Caco-2 (cell line): ENCODE measurements around the gene RANBP3. TPM values are rescaled to one million over a fixed set of nuclear protein-coding genes. Genes with fewer than 3 reads are reported as not detected.
"Not testable (repeated sequence)": the region's sequence is repeated elsewhere in the genome, so short reads cannot be mapped to it uniquely, and the experiment has no call there.

Experiments used
- BruUV-seq: library from RNA; stranded (reverse); fragments of 400-500 nt; replicated peaks from 2 replicates; lab custom pipeline; 2021; lab: Mats Ljungman, UMichigan
- CTCF ChIA-PET: fragments of 300-600 bp; sonication (Branson Sonifier 250); formaldehyde crosslinking; loops from one replicate; lab custom pipeline; 2022; ENCODE audit warnings: antibody characterized with exemption; lab: Charles Lee
- POLR2A ChIA-PET: fragments of 300-600 bp; sonication (Branson Sonifier 250); formaldehyde crosslinking; loops from one replicate; lab custom pipeline; 2022; ENCODE audit warnings: antibody characterized with exemption; lab: Charles Lee
- DNase-seq, 2 experiments: peaks; one replicate each; pipeline versions ENCODE4 v3.0.0 to v3.0.0-alpha.2; 2020 to 2022
- H3K27me3 ChIP-seq: replicated peaks from 2 replicates; pipeline ENCODE4 v1.6.0; 2011; ENCODE audit warnings: low read length; ENCODE audit not compliant: control insufficient read depth, insufficient read depth
- H3K36me3 ChIP-seq: 2 replicates; pipeline ENCODE4 v1.5.1; 2011; ENCODE audit warnings: low read length; ENCODE audit not compliant: control insufficient read depth, insufficient read depth
- H3K4me1 ChIP-seq: fragments of 250-450 bp; sonication (Bioruptor Pico); 2 replicates; pipeline ENCODE4 v1.5.1; 2020; ENCODE audit warnings: mild to moderate bottlenecking
- H3K4me3 ChIP-seq: 2 replicates; pipeline ENCODE4 v1.5.1; 2011; ENCODE audit warnings: low read depth, mild to moderate bottlenecking, control low read depth, low read length
- H3K9me3 ChIP-seq: fragments of 250-450 bp; sonication (Bioruptor Pico); 2 replicates; pipeline ENCODE4 v1.5.1; 2020; ENCODE audit warnings: mild to moderate bottlenecking, moderate library complexity
- H3K27ac Mint-ChIP-seq: one replicate; pipeline ENCODE4 v1.8.0; 2022; ENCODE audit warnings: mixed read lengths; ENCODE audit not compliant: unreplicated experiment
- H3K27me3 Mint-ChIP-seq: one replicate; pipeline ENCODE4 v1.8.0; 2022; ENCODE audit warnings: mixed read lengths; ENCODE audit not compliant: insufficient read depth, unreplicated experiment
- H3K36me3 Mint-ChIP-seq: one replicate; pipeline ENCODE4 v1.8.0; 2022; ENCODE audit warnings: mild to moderate bottlenecking, mixed read lengths; ENCODE audit not compliant: insufficient read depth, unreplicated experiment
- H3K4me1 Mint-ChIP-seq: one replicate; pipeline ENCODE4 v1.8.0; 2022; ENCODE audit warnings: low read depth, mixed read lengths; ENCODE audit not compliant: unreplicated experiment
- H3K4me3 Mint-ChIP-seq: one replicate; pipeline ENCODE4 v1.8.0; 2022; ENCODE audit warnings: mild to moderate bottlenecking, moderate library complexity, mixed read lengths; ENCODE audit not compliant: unreplicated experiment
- H3K9me3 Mint-ChIP-seq: one replicate; pipeline ENCODE4 v1.8.0; 2022; ENCODE audit warnings: mixed read lengths; ENCODE audit not compliant: unreplicated experiment
- intact Hi-C: fragments of 100-400 bp; cut with micrococcal nuclease; formaldehyde crosslinking; loops from one replicate; pipeline ENCODE4 v1.10.0; 2022; ENCODE audit not compliant: unreplicated experiment
- total RNA-seq: library from RNA; stranded (reverse); gene quantifications from 2 replicates; pipeline ENCODE4 v1.2.3, GENCODE V29; 2022
- TF ChIP-seq, protein P1 (sequence below), 2 experiments: fragments of 200-600 bp in 1 of 2; IDR thresholded peaks; 1 replicate in 1 of 2; 2 replicates in 1 of 2; pipeline versions ENCODE4 v1.5.1 to v1.8.0; 2011 to 2022; ENCODE audit warnings: antibody characterized with exemption in 1 of 2, control low read depth in 1 of 2, inconsistent platforms in 1 of 2, low read depth in 1 of 2, low read length in 1 of 2, mild to moderate bottlenecking in 1 of 2, moderate library complexity in 1 of 2; ENCODE audit not compliant: insufficient read depth in 1 of 2, severe bottlenecking in 1 of 2, unreplicated experiment in 1 of 2

Gene RANBP3
- total RNA-seq, 1 experiment from 2014 or later = 90.4 TPM

- Histone ChIP-seq H3K9me3 (no peaks in the 10 kb centered on the region), H3K27me3 (no peaks in the 10 kb centered on the region), H3K36me3 (no peaks in the 10 kb centered on the region), H3K4me3 (no peak overlapping the region), H3K4me1 (peaks cover 46% of the 10 kb centered on the region)
- peak overlapping the region; percentile 29 for H3K27ac Mint-ChIP-seq
- no peaks in the 10 kb centered on the region for H3K4me1 Mint-ChIP-seq
- no peak for DNase-seq
- ChIA-PET CTCF (interaction anchor here (0.6 kb wide), 2 partner anchors 19 to 654 kb away, joined by 4 read pairs; no protein-coding TSS in a partner anchor), POLR2A (interaction anchor here (0.8 to 1.0 kb wide), 2 partner anchors 24 to 52 kb away, joined by 4 to 10 read pairs; partner anchors contain the start of gene VMAC)
- BruUV-seq = no TSS peak
- H3K9me3 Mint-ChIP-seq = no peaks in the 10 kb centered on the region
- H3K27me3 Mint-ChIP-seq = no peaks in the 10 kb centered on the region
- peak overlapping the region; percentile 37 for H3K4me3 Mint-ChIP-seq
- TF ChIP-seq, protein P1, sequence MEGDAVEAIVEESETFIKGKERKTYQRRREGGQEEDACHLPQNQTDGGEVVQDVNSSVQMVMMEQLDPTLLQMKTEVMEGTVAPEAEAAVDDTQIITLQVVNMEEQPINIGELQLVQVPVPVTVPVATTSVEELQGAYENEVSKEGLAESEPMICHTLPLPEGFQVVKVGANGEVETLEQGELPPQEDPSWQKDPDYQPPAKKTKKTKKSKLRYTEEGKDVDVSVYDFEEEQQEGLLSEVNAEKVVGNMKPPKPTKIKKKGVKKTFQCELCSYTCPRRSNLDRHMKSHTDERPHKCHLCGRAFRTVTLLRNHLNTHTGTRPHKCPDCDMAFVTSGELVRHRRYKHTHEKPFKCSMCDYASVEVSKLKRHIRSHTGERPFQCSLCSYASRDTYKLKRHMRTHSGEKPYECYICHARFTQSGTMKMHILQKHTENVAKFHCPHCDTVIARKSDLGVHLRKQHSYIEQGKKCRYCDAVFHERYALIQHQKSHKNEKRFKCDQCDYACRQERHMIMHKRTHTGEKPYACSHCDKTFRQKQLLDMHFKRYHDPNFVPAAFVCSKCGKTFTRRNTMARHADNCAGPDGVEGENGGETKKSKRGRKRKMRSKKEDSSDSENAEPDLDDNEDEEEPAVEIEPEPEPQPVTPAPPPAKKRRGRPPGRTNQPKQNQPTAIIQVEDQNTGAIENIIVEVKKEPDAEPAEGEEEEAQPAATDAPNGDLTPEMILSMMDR (IDR thresholded peaks at IDR 0.05; ENCODE audit: insufficient read depth in 1 of 2, low read depth in 1 of 2, low read length in 1 of 2, severe bottlenecking in 1 of 2, unreplicated experiment in 1 of 2) = no peak
- no peaks in the 10 kb centered on the region for H3K36me3 Mint-ChIP-seq
- intact Hi-C loops = no loop called here
Observed at GRCh38 chr19:5880196-5880595, 97.7 kb downstream of the RANBP3 start.

GRCh38 chr19:5877882-5878281 lies 100.1 kb downstream of the RANBP3 start:
- CTCF ChIA-PET = no interaction called here
- peaks cover 50% of the 10 kb centered on the region for H3K4me1 ChIP-seq

GRCh38 chr19:5877427-5877826 lies 100.5 kb downstream of the RANBP3 start:
- Mint-ChIP-seq H3K36me3 (no peaks in the 10 kb centered on the region), H3K27me3 (no peaks in the 10 kb centered on the region), H3K4me3 (no peak overlapping the region), H3K9me3 (no peaks in the 10 kb centered on the region), H3K4me1 (no peaks in the 10 kb centered on the region), H3K27ac (no peak overlapping the region)
- no peaks in the 10 kb centered on the region for H3K27me3 ChIP-seq
- no peaks in the 10 kb centered on the region for H3K9me3 ChIP-seq
- no peak overlapping the region for H3K4me3 ChIP-seq
- H3K36me3 ChIP-seq = no peaks in the 10 kb centered on the region
- DNase-seq = no peak
- TF ChIP-seq, protein P1 (IDR thresholded peaks at IDR 0.05; ENCODE audit: insufficient read depth in 1 of 2, low read depth in 1 of 2, low read length in 1 of 2, severe bottlenecking in 1 of 2, unreplicated experiment in 1 of 2) = no peak
- intact Hi-C loops = no loop called here
- POLR2A ChIA-PET = no interaction called here
- peaks cover 51% of the 10 kb centered on the region for H3K4me1 ChIP-seq
- BruUV-seq = no TSS peak
- CTCF ChIA-PET = no interaction called here

More at GRCh38 chr19:5877882-5878281, 100.1 kb downstream of the RANBP3 start:
- Mint-ChIP-seq H3K36me3 (no peaks in the 10 kb centered on the region), H3K4me1 (no peaks in the 10 kb centered on the region), H3K9me3 (no peaks in the 10 kb centered on the region), H3K4me3 (no peak overlapping the region), H3K27ac (no peak overlapping the region), H3K27me3 (no peaks in the 10 kb centered on the region)
- intact Hi-C loops = no loop called here
- POLR2A ChIA-PET = no interaction called here
- Histone ChIP-seq H3K27me3 (no peaks in the 10 kb centered on the region), H3K4me3 (no peak overlapping the region), H3K9me3 (no peaks in the 10 kb centered on the region), H3K36me3 (no peaks in the 10 kb centered on the region)
- DNase-seq = no peak
- no TSS peak for BruUV-seq
- TF ChIP-seq, protein P1 (IDR thresholded peaks at IDR 0.05; ENCODE audit: insufficient read depth in 1 of 2, low read depth in 1 of 2, low read length in 1 of 2, severe bottlenecking in 1 of 2, unreplicated experiment in 1 of 2) = no peak

DNA sequence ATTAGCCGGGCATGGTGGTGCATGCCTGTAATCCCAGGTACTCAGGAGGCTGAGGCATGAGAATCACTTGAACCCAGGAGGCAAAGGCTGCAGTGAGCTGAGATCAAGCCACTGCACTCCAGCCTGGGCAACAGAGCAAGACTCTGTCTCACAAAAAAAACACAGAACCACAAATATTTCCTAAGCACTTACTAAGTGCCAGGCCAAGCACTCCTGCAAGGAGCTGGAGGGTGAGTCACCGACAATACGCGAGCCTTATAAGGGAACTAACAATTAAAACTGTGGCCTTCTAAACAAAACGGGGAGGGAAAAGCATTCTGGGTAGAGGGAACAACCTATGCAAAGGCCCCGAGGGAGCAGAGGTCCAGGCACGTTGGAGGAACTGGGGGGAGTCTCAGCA lies 103.4 kb downstream of the RANBP3 start:
- H3K36me3 Mint-ChIP-seq, H3K27ac Mint-ChIP-seq, H3K27me3 Mint-ChIP-seq, CTCF ChIA-PET, DNase-seq, H3K4me1 Mint-ChIP-seq, H3K9me3 ChIP-seq, H3K4me3 ChIP-seq, POLR2A ChIA-PET, H3K36me3 ChIP-seq, BruUV-seq, H3K27me3 ChIP-seq, intact Hi-C loops, H3K4me3 Mint-ChIP-seq, H3K9me3 Mint-ChIP-seq: not testable (repeated sequence)
- H3K4me1 ChIP-seq = peaks cover 35% of the 10 kb centered on the region
